Activated CD8-positive, alpha-beta memory T cell treated with anti-CD3 and anti-CD28 coated beads for 48 hours (primary cell): ENCODE results near the gene TSPAN4.

Experiments
- DNase-seq, 3 experiments: peaks; one replicate each; pipeline ENCODE4 v3.0.0-alpha.2; 2020; ENCODE audit warnings: low read depth in 2 of 3, low spot score in 2 of 3

Gene TSPAN4, protein sequence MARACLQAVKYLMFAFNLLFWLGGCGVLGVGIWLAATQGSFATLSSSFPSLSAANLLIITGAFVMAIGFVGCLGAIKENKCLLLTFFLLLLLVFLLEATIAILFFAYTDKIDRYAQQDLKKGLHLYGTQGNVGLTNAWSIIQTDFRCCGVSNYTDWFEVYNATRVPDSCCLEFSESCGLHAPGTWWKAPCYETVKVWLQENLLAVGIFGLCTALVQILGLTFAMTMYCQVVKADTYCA

DNA sequence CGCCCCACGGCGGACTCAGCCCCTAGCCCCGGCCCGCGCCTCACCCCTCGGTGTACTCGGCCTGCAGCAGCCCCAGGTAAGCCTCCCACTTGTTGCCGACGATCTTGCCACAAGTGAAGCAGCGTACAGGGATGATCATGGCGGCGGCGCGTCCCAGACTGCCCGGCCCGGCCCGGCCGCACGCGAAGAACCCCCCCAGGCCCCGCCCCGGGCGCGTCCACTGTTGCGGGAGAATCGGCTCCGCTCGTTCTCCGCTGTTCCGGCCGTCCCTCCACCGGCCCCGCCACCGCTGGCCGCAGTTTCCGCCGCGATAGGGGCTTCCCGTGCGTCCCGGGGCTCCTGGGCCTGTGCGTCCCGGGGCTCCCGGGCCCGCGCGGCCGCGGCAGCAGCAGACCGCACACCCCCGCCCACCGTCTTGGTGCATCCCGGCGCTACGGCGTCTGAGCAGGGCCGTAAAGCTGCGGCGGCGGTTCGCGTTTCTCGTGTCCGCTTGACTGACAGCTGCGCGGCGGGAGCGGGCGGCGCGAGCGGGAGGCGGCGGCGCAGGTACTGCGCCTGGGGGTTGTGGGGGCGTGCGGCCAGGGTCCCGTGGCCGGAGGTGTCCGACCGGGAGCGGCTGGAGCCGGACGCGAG lies at the start of gene TSPAN4, which contains the start of gene POLR2L:
TSPAN4 (plus strand) TSS at position 483 of the 633 bp plus-strand sequence. CDS start 7,453 bp downstream, outside the sequence.
POLR2L (minus strand) TSS at position 160 of the 633 bp plus-strand sequence; CDS start at position 139, 21 bp downstream.
- peak; percentile 72 to 86 (median 81) for DNase-seq

DNA sequence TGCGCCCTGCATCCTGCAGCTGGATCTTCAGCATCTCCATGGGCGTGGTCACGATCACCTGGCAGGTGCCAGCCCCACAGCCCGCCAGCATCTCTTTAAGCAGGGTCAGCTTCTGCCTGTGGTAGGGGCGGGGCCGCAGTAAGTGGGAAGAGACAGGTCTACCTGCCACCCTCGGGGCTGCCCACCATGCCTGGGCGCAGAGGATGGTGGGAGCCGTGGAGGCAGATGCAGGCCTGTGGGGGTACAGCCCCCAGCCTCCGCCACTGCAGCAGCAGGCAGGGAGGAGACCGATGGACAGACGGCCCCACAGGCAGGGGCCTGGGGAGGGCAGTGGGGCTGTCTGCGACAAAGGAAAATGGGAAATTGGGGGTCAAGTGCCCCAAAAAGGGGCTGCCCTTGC lies 49.8 kb upstream of the TSPAN4 start:
- DNase-seq = no peak

DNA sequence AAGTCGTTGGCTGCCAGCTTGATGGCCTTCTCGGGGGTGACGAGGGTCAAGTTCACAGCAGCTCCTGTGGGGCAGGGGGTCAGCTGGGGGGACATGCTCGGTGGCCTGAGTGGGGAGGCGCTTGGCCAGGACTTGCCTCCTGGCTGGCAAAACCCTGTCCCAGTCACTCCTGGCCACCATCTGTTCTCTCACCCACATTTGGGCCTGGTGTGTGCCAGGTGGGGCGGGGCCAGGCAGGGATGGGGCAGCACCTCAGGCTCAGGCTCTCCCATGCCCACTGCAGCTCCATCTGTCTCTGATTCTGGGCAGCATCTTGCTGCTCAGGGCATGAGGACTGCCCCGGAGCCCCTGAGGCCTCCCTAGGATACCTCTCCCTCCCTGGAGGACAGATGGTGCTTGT lies 49.1 kb upstream of the TSPAN4 start:
- no peak for DNase-seq

DNA sequence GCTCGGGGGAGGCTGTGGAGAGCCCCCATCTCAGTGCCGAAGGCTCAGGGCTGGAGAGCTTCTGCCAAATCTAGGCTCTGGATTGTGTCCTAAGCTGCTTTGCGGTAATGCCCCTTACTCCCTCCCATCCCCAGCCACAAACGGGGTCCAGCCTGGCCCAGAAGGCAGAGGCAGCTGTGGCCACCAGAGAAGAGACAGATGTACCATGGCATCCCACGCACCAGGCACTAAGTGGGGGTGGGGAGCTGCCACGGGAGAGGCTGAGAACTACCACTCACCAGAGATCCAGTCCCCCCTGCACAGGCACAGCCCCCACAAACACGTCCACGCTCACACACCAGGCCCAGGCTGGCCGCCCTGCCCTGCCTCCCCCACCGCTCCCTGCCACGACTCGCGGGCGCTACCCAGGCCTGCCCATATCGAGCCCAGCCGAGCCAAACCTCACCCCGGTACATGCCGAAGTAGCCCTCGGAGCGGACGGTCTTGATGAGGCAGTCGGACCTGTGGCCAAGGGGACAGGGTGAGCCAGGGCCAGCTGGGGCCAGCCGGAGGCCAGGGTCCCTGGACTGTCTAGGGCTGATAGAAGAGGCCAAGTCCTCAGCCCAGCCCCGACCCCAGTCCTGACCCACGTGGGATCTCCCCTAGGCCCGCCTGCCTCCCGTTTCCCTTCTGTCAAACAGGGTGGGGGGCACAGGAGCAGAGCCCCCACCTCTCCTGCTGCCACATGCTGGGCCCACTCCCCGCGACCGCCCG lies 48.5 kb upstream of the TSPAN4 start:
- no peak for DNase-seq

DNA sequence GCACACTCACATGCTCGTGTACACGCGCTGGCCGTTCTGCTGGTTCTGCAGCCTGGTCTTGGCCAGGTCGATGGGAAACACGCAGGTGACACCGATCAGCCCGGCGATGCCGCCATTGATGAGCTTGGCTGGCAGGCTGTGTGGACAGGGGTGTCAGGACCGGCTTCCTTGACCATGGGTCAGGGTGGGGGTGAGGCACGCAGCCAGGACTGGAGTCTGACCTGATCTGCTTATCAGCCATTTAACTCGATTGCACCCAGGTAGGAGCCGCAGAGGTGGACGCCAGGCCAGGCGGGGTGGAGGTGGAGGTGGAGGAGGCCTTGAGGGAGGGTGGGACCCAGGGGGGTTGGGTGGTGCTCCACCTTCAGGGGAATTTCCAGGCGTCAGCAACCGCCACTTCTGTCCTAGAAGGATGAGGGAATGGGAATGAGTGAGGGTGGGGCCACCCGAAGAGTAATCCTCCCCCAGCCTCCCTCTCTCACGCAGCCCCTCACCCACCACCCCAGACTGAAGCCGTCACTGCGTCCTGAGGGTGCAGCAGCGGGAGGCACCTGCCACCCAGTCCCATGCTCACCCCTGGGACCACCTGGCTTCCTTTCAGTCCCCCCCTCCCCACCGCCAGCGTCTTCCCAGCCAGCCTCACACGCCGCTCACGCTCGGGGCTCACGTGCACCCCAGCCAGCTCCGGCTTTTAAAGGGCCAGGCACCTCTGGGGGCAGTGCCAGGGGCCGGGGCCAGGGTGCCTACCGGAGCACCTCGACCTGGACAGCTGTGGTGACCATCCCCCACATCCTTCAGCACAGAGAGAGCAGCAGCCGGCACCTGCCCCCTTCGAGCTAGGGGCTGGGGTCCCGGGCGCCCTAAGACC lies 47.7 kb upstream of the TSPAN4 start:
- DNase-seq = no peak

DNA sequence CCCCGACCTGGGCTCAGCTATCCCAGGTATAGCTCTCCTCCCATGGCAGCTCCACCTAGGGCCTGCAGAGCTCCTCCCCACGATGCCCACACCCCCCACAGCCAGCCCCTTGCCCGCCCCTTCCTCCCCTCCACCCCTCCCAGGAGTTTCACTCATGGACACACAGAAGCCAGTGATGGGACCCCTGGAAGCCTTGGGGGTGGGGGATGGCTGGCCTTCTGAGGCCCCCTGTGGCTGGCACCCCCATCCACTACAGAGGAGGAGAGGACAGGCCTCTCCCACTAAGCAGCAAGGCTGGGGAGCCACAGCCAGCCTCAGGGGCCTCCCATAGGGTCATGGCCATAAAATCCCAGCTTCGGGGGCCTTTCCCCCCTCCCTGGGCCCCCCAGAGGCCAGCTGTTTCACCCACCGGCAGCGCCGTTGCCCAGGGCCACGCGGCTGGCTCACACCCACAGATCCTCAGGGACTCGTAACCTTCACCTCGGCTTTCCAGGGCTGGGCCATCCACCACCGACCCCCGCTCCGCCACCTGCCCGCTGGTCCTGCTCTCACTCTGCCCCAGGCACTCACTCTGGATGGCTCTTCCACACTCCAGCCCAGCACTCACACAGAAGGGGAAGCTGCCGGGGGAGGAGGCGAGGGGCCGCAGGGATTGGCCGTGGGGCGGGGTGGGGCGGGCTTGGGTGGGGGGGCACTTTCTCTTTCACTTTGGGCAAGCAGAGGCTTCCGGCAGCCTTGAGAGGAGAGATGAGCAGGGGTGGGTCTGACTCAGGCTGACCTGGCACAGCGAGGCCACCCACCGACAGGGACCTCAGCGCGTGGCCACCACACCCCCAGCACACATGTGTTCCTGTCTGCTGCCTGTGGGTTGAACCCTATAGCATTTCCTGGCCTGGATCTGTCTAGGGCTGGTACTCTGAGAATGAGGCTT lies 46.8 kb upstream of the TSPAN4 start:
- DNase-seq = peak in 2 of 3 experiments; percentile 61 to 73

DNA sequence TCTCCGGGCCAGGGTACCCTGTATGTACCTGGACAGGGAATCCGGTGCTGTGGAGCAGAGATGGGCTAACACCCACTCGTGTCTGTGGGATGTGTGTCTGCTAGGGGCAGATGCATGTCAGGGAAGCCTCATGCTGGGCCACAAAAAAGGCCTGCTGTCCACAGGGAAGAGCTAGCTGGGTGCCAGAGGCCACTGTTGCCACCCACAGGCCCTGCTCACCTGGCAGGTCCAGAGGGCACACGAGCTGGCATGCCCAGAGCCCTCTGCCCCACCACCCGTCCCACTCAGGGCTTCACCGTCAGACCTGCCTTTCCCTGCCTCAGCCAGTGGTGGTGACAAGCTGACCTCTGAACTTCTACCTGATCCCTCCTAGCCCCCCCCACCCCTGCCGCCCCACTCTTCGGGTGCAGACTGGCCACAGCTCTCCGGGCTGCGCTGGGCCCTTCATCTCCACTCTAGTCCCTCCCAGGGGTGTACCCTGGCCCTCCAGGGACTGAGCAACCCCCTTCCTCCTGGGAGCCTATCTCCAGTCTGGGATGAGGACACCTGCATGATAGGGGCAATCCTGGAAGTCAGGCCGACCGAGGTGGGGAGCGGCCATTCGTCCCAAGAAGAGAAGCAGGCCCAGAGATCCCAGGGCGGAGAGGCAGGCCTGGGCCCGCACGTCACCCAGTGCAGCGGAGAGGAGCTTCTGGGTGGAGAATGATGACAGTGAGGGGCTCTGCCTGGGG lies 45.9 kb upstream of the TSPAN4 start:
- DNase-seq = no peak

DNA sequence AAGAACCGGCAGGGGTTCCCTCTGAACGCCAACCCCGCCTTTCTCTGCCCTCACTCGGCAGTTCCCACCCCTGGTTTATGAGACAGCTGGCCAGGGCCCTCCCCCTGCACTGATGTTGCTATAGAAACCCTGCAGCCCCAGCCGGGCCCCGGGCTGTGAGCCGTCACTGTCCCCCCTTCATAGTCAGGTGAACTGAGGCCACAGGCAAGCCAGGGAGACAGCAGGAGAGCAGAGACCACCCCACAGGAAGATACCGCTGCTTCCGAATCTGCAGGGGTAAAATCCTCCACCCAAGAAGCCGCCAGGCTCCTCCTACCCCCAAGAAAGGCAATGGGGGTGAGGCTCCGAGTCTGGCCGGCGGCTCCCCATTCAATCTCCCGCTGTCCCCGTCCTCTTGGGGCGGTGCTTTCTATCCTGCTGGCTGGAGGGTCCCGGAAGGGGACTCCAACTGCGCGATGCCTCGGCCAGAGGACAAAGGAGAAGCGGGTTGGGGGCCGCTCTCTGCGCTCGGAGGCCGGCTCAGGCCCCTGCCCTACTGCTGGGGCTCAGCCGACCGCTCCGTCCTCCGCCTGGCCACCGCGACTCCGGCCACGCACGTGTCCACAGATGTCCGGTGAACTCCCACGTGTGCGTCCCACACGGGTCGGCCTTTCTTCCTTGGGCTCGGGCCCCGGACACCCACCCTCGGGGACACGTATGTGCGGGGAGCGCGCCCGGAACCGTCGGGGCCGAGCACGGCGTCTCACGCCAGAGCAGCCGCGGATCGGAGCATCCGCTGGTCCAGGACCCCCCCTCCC lies 45.2 kb upstream of the TSPAN4 start:
- DNase-seq = peak in 2 of 3 experiments; percentile 68

DNA sequence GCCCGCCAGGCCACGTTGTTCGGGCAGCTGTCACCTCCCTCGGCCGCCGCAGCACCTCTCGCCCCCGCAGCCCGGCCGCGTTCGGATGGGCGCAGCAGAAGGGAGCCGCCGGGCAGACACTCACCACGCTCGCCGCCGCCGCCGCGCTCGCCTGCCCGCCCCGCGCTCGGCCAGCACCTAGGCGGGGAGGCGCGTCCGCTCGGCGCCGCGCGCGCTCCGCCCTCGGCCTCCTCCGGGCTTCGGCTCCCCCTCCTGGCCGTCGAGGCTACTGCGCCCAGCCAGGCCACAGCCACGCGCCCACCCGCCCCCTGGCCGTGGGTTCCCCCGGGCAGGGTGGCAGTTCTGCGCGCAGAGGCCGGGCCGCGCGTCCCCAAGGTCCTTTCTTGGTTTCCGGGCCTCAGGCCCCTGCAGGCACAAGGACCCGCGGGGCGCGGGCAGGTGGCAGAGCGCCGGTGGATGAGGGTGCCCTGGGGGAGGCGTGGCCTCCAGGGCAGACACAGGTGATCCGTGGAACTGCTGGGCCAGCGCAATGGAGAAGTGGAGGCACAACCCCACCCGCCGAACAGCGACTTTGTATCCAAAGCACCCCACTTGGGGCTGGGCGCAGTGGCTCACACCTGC lies 44.4 kb upstream of the TSPAN4 start, which contains the start of gene SLC25A22:
SLC25A22 (minus strand) TSS at position 189 of the 621 bp plus-strand sequence. CDS start 3,275 bp downstream, outside the sequence.
- DNase-seq = peak; percentile 55 to 92 (median 70)

DNA sequence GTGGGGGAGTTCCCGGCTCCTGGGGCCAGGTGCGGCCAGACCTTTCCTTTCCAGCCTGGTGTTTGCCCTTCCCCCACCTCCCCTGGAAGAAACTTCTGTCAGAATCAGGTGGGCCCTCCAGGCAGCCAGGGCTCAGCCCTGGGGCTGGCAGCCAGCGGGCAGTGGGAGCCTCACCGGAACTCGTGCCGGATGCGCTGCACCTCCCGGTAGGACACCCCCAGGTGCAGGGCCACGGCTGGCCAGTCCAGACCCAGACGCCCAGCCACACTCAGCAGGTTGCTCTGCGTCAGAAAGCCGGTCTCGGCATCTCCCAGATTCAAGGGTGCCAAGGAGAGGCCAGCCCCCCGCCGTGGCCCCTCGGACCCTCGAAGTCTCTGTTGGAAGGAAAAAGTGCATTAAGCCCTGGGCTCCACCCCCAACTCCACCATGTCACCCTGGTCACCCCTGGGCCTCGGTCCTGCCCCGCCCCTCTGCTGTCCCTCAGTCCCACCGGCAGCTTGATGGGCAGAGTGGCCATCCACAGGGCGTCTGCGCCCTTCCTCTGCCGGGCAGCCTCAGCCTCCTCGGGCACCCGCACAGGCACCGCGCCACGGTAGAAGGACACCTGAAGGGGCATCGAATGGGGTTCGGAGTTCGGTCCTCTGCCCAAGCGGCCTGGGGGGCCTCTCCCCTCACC lies 42.9 kb upstream of the TSPAN4 start:
- DNase-seq = no peak

DNA sequence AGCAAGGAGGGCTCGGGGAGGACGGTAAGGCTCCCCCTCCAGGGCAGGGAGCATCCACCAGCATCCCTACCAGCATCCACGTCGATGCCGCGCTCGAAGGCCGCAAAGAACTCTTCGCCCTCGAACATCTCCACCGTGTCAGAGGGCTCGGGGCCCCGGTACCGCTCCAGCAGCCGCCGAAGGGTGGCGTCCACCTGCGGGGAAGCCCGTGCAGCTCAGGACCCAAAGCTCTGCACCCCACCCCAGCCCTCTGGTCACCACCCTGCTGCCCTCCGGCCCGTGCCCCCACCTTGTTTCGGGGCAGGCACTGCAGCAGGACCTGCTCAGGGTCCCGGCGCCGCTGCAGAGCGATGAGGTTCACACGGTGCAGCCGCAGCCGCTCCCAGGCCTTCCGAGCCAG lies 42.2 kb upstream of the TSPAN4 start:
- no peak for DNase-seq

DNA sequence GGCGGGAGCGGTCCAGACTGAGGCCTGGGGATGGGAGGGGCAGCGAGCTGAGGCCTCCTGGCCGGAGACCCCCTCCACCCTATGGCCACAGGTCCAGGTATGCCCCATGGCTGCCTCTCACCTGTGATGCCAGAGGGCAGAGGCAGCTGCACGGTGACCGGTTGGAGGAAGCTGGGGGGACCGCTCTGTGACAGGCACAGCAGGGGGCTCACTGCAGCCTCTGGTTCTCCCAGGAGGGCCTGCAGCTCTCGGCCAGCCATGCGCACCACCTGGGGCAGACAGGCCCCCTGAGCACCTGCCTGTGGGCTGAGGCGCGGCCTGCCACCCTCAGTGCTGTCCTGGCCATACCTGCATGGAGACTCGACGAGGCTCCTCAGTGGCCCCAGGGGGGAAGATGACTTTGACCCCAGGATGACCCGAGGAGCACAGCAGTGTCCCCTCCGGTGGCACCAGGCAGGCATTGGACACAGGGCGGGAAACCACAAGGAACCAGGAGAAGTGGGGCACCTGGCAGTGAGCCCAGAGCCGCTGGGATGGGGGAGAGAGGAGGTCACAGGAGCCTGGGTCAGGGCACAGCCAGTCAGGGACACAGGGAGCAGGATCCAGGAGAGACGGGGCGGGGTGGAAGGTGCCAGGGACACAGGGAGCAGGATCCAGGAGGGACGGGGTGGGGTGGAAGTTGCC lies 41.4 kb upstream of the TSPAN4 start:
- DNase-seq = no peak

DNA sequence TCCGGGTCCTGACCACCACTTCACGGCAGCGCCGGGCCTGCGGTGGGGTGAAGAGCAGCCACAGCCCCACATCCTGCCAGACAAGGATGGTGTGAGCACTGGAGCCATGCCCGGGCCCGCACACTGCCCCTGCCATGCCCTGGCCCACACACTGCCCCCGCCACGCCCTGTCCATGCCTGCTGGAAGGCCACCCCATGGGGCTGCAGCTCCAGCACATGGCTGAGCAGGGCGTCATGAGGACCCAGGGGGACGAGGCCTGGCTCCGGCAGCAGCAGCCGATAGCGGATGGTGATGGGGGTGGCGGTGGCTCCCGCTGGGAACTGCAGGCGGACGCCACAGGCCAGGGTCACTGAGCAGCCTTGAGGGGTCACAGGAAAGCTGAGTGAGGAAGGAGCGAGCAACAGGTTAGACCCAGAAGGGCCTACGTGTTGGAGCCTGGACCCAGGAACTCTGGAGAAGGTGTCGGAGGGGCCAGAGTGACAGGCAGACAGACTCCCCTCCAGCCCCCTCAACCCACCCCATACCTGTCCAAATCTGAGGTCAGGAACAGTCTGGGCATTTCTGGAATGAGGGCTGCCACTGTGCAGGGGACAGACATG lies 40.5 kb upstream of the TSPAN4 start:
- DNase-seq = no peak

DNA sequence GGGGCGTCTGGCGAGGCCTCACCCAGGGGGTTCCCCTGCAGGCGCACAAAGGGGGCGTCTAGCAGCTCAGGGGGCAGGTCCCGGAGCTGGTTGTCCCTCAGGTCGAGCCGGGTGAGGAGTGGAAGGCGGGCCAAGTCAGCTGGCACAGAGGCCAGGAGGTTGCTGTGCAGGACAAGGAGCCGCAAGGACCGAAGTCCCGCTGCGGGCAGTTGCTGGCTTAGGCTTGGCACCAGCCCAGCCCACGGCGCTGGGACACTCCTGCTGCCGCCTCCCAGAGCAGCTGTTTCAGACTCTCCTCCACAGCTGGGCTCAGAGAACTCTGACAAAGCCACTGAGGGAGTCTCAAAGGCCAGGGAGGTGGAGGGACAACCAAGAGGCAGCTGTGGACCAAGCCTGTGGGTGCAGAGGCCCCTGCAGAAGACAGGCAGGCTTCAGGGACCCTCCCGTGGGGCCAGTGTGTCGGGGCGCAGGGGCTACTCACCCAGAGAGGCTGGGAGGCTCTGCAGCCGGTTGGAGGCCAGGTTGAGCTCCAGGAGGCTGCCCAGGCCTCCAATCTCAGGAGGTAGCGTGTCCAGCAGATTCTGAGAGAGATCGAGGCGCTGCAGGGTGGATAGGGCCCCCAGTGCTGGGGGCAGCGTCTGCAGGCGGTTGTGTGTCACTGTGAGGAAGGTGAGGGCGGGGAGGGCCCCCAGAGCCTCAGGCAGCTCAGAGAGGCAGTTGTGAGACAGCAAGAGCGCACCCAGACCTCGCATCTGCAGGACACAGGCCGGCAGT lies 39.8 kb upstream of the TSPAN4 start:
- DNase-seq = no peak

DNA sequence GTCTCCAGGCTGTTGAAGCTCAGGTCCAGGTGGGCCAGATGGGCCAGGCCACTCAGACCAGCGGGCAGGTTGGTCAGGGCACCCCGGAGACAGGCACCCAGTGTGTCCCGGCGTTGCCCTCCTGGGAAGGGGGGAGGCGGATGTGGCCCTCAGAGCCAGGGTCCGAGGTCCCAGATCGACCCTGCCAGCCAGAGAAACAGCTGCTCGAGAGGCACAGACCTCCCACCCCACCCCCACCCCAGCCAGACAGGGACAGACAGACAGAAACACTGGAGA lies 39.2 kb upstream of the TSPAN4 start:
- no peak for DNase-seq
